Stimulated activated CD8-positive, alpha-beta memory T cell treated with anti-CD3 and anti-CD28 coated beads, Interleukin-7, amount 100 ng/mL, for 1 hour (primary cell): ENCODE data around the gene HOXC13.

ENCODE experiments used
- DNase-seq, 2 donors: peaks; one replicate each; pipeline ENCODE4 v3.0.0-alpha.2; 2020; ENCODE audit warnings: low read depth in 2 of 2

The HOXC13 gene

GRCh38 chr12:53995378-53996239 lies 57.0 kb downstream of the HOXC13 start:
- no peak for DNase-seq
